Vagina (tissue), 2 donors: ENCODE data around the gene PARK7.

Experiments used
- POLR2A ChIP-seq, 2 donors: fragments of 450-650 bp; IDR thresholded peaks; one replicate each; pipeline ENCODE4 v1.6.1; 2017; ENCODE audit warnings: antibody characterized with exemption in 2 of 2, mild to moderate bottlenecking in 2 of 2, moderate library complexity in 2 of 2
- POLR2AphosphoS5 ChIP-seq, 2 donors: sonication (generic); formaldehyde crosslinking; IDR thresholded peaks; one replicate each; pipeline ENCODE4 v1.9.0; 2017; ENCODE audit warnings: antibody characterized with exemption in 2 of 2, mild to moderate bottlenecking in 2 of 2, low read depth in 1 of 2; ENCODE audit not compliant: insufficient read depth in 1 of 2
- TF ChIP-seq, protein P1 (sequence below), 3 experiments: fragments of 450-650 bp in 2 of 3; fragments of 200-600 bp in 1 of 3; sonication (generic) in 1 of 3; IDR thresholded peaks; one replicate each; pipeline ENCODE4 v1.5.1; 2017 to 2019; ENCODE audit warnings: antibody characterized with exemption in 3 of 3, mild to moderate bottlenecking in 2 of 3, moderate library complexity in 2 of 3

DNA sequence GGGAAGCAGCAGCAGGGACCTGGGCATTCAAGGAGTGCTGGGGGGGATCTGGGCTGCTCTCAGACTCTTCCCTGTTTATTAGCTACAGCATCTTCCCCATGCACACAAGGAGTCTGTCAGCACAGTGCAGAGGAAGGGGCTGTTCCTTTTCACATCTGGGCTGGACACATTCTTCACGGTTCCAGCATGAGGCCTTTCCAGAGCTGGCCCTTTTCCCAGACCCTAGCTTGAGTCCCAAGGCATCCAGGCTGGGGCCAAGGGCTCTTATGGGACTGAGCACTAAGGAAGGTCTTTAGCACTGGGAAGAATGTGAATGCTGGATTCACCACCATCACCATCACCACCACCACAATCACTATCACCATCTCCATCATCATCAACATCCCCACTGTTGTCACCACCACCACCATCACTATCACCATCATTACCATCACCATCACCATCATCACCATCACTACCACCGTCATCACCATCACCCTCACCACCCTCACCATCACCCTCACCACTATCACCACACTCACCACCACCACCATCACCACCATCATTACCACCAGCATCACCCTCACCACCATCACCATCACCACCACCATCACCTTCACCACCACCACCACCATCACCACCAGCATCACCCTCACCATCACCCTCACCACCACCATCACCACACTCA lies 28.4 kb downstream of the PARK7 start:
- no peak for TF ChIP-seq POLR2A (IDR thresholded peaks at IDR 0.05)
- TF ChIP-seq, protein P1, sequence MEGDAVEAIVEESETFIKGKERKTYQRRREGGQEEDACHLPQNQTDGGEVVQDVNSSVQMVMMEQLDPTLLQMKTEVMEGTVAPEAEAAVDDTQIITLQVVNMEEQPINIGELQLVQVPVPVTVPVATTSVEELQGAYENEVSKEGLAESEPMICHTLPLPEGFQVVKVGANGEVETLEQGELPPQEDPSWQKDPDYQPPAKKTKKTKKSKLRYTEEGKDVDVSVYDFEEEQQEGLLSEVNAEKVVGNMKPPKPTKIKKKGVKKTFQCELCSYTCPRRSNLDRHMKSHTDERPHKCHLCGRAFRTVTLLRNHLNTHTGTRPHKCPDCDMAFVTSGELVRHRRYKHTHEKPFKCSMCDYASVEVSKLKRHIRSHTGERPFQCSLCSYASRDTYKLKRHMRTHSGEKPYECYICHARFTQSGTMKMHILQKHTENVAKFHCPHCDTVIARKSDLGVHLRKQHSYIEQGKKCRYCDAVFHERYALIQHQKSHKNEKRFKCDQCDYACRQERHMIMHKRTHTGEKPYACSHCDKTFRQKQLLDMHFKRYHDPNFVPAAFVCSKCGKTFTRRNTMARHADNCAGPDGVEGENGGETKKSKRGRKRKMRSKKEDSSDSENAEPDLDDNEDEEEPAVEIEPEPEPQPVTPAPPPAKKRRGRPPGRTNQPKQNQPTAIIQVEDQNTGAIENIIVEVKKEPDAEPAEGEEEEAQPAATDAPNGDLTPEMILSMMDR (IDR thresholded peaks at IDR 0.05), result no peak
- no peak for TF ChIP-seq POLR2AphosphoS5 (IDR thresholded peaks at IDR 0.05; ENCODE audit: insufficient read depth in 1 of 2, low read depth in 1 of 2)
